Right lobe of liver (tissue), 4 donors: ENCODE data around the gene COX6B2.

Source experiments
- CTCF ChIP-seq, 4 donors: fragments of 200-600 bp in 3 of 4; fragments of 450-650 bp in 1 of 4; IDR thresholded peaks; one replicate each; pipeline versions ENCODE4 v1.5.1 to v1.8.0; 2016 to 2022; ENCODE audit warnings: antibody characterized with exemption in 4 of 4, mild to moderate bottlenecking in 2 of 4
- POLR2A ChIP-seq: fragments of 450-650 bp; IDR thresholded peaks from one replicate; pipeline ENCODE4 v1.6.1; 2017; ENCODE audit warnings: antibody characterized with exemption, mild to moderate bottlenecking
- donor health status: DM: no; HTN: no; CAD: no.
- donor health status: DM: no; HTN: no; CAD: no.
- donor health status: DM: no; HTN: yes; CAD: no.

GRCh38 chr19:55347442-55348009 is 7.0 kb downstream of the COX6B2 start:
- TF ChIP-seq CTCF (IDR thresholded peaks at IDR 0.05) (no peak), POLR2A (no peak)
